A549 treated with AZD9567 at 1 μM for 4 hours (cell line): Measurements from ENCODE around the gene TFB1M. TPM values are rescaled to one million over a fixed set of nuclear protein-coding genes. Genes with fewer than 3 reads are reported as not detected.

Source experiments
- total RNA-seq: library from RNA; stranded (reverse); fragments of 200-300 nt; extraction: Qiagen RNA extraction; gene quantifications from 5 replicates; pipeline ENCODE4 v1.2.3, GENCODE V29; 2022; ENCODE audit not compliant: insufficient read depth

The TFB1M gene
- 8.4 to 17.3 TPM (median 9.4 TPM) in 5 replicates for total RNA-seq

GRCh38 chr6:155314092-155314772, at the start of gene TFB1M:
Gene TFB1M, minus strand, starts transcription at chr6:155314484. Its CDS starts 56 bp downstream, at chr6:155314428.

GRCh38 chr6:155263373-155264063, 50.8 kb downstream of the TFB1M start, which contains the start of gene CLDN20:
Gene CLDN20, plus strand, starts transcription at chr6:155264013. Its CDS starts 11,707 bp downstream, at chr6:155275720.

Other genes starting within 250 kb of the TFB1M start
- gene CLDN20, start 50.5 kb downstream of the TFB1M start, total RNA-seq = not detected in 5 replicates
- gene NOX3, start 141.4 kb upstream of the TFB1M start, total RNA-seq = not detected in 5 replicates